ENCODE measurements around the gene RNF157.

The RNF157 gene

GRCh38 chr17:76240461-76241203 is at the start of gene RNF157:
TSS of gene RNF157 (minus strand) at chr17:76240493. CDS start at chr17:76240240, 253 bp downstream.
- Histone ChIP-seq H3K4me2 (ENCODE audit: low read length) (peak within 1 kb of the TSS; percentile 89), H2AFZ (peak within 1 kb of the TSS; percentile 96), H3K4me1 (peaks cover 7% of the 10 kb centered on the region), H3K9me3 (ENCODE audit: control insufficient read depth, low read length) (no peaks in the 10 kb centered on the region), H3K4me3 (ENCODE audit: low read depth, low read length) (peak within 1 kb of the TSS; percentile 79), H3K79me2 (peaks cover 3% of the 10 kb centered on the region), H3K9ac (no peak within 1 kb of the TSS), H3K27me3 (ENCODE audit: control insufficient read depth, insufficient read depth, low read length) (no peaks in the 10 kb centered on the region), H3K36me3 (ENCODE audit: control insufficient read depth, insufficient read depth, low read length) (no peaks in the 10 kb centered on the region), H3K27ac (peak within 1 kb of the TSS; percentile 87)
- TF ChIP-seq CTCF (IDR thresholded peaks at IDR 0.05): no peak

- Histone ChIP-seq H3K27me3 (ENCODE audit: control insufficient read depth, insufficient read depth, low read length) (no peaks in the 10 kb centered on the region), H3K4me2 (ENCODE audit: low read length) (no peak overlapping the region), H3K4me1 (peaks cover 13% of the 10 kb centered on the region), H2AFZ (no peak overlapping the region), H3K9me3 (ENCODE audit: control insufficient read depth, low read length) (no peaks in the 10 kb centered on the region), H3K4me3 (ENCODE audit: low read depth, low read length) (no peak overlapping the region), H3K36me3 (ENCODE audit: control insufficient read depth, insufficient read depth, low read length) (no peaks in the 10 kb centered on the region), H3K27ac (no peak overlapping the region), H3K9ac (no peak overlapping the region), H3K79me2 (no peaks in the 10 kb centered on the region)
- no peak for TF ChIP-seq CTCF (IDR thresholded peaks at IDR 0.05)
These were observed 41.5 kb upstream of the RNF157 start for GRCh38 chr17:76281573-76282371.

GRCh38 chr17:76280650-76281049 is 40.4 kb upstream of the RNF157 start:
- no peaks in the 10 kb centered on the region for H3K27me3 ChIP-seq (ENCODE audit: control insufficient read depth, insufficient read depth, low read length)
- no peak overlapping the region for H3K4me2 ChIP-seq (ENCODE audit: low read length)
- no peak overlapping the region for H3K27ac ChIP-seq
- no peak overlapping the region for H3K4me3 ChIP-seq (ENCODE audit: low read depth, low read length)
- H2AFZ ChIP-seq: no peak overlapping the region
- no peak for TF ChIP-seq CTCF (IDR thresholded peaks at IDR 0.05)
- no peak overlapping the region for H3K9ac ChIP-seq
- peaks cover 13% of the 10 kb centered on the region for H3K4me1 ChIP-seq
- no peaks in the 10 kb centered on the region for H3K79me2 ChIP-seq
- H3K36me3 ChIP-seq (ENCODE audit: control insufficient read depth, insufficient read depth, low read length): no peaks in the 10 kb centered on the region
- no peaks in the 10 kb centered on the region for H3K9me3 ChIP-seq (ENCODE audit: control insufficient read depth, low read length)

- no peaks in the 10 kb centered on the region for H3K9me3 ChIP-seq (ENCODE audit: control insufficient read depth, low read length)
- peaks cover 13% of the 10 kb centered on the region for H3K4me1 ChIP-seq
- H3K4me2 ChIP-seq (ENCODE audit: low read length): peak overlapping the region; percentile 48
- no peaks in the 10 kb centered on the region for H3K79me2 ChIP-seq
- H3K36me3 ChIP-seq (ENCODE audit: control insufficient read depth, insufficient read depth, low read length): no peaks in the 10 kb centered on the region
- H3K9ac ChIP-seq: no peak overlapping the region
- no peaks in the 10 kb centered on the region for H3K27me3 ChIP-seq (ENCODE audit: control insufficient read depth, insufficient read depth, low read length)
- no peak overlapping the region for H3K4me3 ChIP-seq (ENCODE audit: low read depth, low read length)
- H2AFZ ChIP-seq: peak overlapping the region; percentile 83
- no peak for TF ChIP-seq CTCF (IDR thresholded peaks at IDR 0.05)
- peak overlapping the region; percentile 20 for H3K27ac ChIP-seq
These were observed 39.5 kb upstream of the RNF157 start for GRCh38 chr17:76279742-76280287.

Data from parathyroid adenoma (tissue), 2 donors.